GM18520 (cell line): Measurements from ENCODE around the gene SERPIND1.
"Not testable (repeated sequence)": the region's sequence is repeated elsewhere in the genome, so short reads cannot be mapped to it uniquely, and the experiment has no call there.

Experiments used
- ATAC-seq: cut with Tn5 transposase; IDR thresholded peaks from one replicate; pipeline ENCODE4 v1.9.1; 2021; ENCODE audit not compliant: unreplicated experiment

The SERPIND1 gene

DNA sequence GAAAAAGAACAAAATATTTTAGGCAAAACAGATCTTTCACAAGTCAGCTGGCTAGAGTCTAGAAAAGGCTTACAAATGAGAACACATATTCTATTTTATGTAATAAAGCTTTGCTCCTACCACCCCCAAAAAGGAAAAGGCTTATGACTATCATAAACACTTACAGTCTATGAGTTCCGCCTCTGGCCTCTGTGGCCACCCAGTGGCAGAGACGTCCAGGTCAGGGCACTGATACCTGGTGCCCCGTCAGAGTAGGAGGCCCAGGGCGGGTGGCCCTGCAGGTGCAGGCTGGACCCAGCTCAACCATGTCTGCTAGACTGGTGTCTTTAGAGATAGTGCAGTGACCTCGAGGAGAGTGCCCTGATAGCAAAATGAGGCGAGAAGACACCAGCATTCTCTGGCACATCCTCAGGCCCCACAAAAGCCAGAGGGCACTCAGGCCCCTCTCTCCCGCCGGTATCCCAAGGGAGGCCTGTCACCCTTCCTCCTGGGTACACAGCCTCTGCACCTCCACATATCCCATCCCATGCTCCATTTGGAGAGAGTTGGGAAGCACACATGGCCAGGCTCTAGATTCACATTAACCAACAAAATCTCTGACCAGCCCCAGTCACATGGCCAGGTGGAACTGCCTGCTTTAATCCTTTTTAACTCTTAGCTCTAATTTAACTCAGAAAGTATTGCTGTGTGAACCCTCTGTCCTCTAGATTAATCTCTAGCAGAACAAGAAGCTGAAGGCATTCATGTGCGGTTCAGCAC is 27.3 kb upstream of the SERPIND1 start:
- ATAC-seq: no peak

- no peak for ATAC-seq
Measured at GRCh38 chr22:20747223-20747622, 26.7 kb upstream of the SERPIND1 start.

DNA sequence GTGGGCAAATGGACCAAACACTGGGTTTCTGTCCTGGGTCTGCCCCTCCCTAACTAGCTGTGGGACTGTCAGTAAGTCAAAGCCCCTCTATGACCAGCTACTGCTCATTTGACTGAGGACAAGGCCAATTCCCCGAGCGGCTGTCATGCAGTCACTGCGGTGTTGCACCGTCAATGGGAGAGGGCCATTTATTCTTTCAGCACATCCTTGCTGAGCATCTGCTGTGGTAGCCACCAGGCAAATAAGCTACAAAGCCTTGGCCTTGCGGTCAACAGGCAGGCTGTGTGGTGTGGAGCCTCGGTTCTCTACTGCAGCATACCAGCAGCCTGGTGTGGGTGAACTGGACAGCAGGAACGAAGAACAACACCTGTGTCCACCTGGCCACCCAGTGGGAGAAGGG is 25.8 kb upstream of the SERPIND1 start:
- no peak for ATAC-seq

DNA sequence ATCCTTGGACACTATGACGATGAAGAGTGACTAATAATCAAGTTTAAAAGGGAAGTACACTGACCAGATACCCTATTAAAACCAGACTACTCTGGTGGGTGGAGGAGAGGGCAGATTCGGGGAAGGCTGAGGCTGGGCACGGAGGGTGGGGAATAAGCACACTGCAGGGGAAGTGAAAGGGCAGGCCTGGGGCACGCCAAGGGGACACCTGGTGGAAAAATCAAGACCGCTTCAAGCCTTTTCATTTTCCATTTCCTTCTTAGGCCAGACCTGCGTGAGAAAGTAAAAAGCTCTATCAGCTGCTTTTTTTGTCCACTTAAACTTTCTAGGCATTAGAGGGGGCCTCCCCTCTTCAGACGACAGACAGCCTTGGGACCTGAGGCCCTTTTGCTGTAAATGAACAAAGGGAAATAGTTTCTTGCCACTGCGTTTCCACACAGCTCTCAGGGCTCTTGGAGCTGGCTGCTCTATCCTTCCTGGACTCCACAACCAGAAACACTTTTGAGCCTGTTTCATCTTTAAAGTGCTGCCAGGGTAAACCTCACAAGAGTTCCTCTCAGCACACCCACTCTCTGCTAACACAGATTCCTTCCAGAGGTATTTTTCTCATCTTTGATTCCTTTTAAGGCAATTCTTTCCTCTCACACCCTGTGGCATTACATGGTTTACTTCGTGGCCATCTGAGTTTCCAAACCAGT is 25.0 kb upstream of the SERPIND1 start:
- peak; percentile 51 for ATAC-seq

- no peak for ATAC-seq
Measured at GRCh38 chr22:20749453-20749852, 24.5 kb upstream of the SERPIND1 start.

DNA sequence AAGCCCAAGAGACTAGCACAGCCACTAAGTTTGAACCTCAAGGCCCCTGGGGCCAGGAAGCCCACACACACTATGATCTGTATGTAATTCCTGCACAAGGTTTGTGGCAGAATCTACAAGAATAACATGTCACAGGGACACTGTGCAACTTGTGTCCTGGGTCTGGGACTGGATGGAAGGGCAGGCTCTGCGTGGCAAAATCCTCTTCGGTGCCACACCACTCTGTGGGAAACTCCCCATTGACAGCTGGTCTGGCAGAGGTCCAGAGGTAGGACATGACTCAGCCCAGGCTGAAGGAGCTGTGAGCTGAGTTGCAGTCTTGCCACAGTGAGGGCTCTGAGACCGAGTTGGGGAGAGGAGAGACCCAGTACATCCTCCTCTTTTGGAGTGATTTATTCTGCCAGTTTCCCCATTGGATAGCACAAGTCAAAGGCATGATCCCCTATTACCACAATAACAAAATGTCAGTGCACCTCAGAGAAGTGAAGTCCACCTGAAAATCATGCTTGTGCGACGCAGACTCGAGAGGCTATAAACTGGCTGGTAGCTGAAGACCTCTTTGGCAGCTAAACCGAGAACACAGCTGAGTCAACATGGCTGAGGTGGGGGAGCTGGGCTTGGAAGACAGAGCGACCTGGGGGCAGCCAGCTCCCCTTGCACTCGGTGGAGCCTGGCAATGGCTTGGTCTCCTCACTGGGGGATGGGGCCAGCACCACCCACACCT is 23.3 kb upstream of the SERPIND1 start:
- ATAC-seq: peak; percentile 59

GRCh38 chr22:20751185-20751851 is 22.6 kb upstream of the SERPIND1 start:
- no peak for ATAC-seq

DNA sequence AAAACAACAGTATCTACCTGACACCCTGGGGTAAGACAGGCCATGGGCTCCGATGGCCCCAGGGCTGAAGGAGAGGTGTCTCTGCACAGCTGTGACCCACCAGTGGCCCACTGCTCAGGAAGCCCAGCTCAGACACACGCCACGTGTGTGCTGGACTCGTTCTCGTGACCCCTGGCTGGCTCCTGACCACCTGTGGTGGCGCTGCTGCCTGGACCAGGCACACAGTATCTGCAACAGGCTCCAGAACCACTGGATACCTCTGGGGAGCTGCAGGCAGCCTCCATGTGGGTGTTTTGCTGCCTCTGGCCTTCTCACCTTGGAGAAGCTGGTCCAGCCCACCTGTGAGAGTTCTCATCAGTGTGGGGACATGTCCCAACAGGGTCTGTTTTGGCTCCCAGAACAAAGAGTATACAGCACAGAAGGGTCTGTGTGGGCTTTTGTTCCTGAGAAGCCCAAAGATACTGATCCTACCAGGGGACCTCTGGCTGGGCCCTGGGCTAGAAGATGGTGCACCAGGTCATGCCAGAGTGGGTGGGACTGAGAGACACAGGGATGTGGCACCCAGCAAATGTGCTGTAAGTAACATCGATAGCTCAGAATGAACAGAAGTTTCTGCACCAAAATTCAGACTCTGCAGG is 21.7 kb upstream of the SERPIND1 start:
- ATAC-seq: no peak

- ATAC-seq: no peak
Measured at GRCh38 chr22:20752873-20753272, 21.0 kb upstream of the SERPIND1 start.

- no peak for ATAC-seq
Measured at GRCh38 chr22:20756846-20757245, 17.1 kb upstream of the SERPIND1 start.

DNA sequence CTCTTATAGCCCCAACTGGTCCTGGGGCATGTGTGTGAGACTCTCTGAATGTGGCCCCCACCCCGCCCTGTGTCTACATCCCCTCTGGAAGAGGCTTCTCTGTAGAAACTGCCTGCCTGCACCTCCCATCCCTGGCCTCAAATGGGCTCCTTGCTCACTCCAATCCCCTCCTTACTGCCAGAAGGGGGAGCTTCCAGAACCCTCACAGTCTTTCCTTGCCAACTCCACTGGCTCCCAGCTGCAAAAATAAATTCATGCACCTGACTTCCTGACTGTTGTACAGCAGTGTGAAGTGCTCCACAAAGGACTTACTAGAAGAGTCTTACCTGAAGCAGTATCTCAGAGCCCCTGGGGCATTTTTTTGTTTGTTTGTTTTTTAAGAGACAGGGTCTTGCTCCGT is 15.2 kb upstream of the SERPIND1 start:
- ATAC-seq: no peak

GRCh38 chr22:20760084-20760483 is 13.8 kb upstream of the SERPIND1 start:
- no peak for ATAC-seq

- ATAC-seq: no peak
Measured at GRCh38 chr22:20761536-20761935, 12.4 kb upstream of the SERPIND1 start.

- no peak for ATAC-seq
Measured at GRCh38 chr22:20762233-20762796, 11.6 kb upstream of the SERPIND1 start.

DNA sequence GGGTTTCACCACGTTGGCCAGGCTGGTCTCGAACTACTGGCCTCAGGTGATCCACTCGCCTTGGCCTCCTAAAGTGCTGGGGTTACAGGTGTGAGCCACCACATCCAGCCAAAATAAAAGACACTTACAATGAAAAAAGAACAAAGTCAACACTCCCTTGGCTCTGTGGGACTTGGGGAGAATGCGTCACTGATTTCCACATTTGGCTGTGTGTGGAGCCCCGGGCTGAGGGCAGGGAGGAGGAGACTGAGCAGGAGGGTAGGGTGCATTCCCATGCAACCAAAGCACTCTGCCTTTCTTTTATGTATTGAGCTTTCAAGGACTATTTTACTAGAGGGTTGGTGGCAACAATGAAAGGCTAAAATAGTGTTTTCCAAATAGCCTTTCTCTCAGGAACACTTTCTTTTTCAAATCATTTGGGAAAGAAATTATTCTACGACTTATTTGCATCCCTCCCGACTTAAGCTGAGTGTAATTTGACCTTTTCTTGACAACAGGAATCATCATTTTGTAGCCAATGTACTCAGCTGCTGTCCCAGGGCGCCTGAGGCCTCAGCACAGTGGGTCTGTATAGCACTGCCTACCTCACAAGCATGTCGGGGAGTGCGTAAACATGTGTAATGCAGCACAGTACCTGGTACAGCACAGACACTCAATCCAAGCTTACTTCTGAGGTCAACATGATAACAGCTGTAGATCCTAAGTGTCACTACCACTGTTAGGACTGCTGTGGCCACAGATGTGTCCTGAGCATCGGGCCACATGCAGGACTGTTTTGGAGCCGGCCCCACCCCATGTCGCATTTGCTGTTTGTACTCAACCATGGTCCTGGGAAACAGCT is 10.1 kb upstream of the SERPIND1 start:
- ATAC-seq: no peak

- no peak for ATAC-seq
Measured at GRCh38 chr22:20764471-20764720, 9.5 kb upstream of the SERPIND1 start.

DNA sequence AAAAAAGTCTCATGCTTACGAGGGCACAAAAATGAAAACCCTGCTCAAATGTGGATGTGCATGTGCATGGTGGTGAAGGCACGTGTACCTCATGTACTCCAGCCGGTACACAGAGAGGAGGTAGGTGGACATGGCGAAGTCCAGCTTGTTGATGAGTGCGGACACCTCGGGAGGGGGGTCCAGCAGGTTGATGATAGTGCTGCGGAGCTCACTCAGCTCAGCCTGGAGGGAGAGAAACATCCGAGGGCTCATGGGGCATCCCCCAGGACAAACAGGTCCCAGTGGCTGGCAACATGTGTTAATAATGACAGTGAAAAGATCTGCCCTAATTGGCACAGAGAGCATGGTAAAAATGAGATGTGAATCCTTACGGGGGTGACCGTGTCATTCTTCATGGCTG is 9.2 kb upstream of the SERPIND1 start:
- ATAC-seq: no peak

DNA sequence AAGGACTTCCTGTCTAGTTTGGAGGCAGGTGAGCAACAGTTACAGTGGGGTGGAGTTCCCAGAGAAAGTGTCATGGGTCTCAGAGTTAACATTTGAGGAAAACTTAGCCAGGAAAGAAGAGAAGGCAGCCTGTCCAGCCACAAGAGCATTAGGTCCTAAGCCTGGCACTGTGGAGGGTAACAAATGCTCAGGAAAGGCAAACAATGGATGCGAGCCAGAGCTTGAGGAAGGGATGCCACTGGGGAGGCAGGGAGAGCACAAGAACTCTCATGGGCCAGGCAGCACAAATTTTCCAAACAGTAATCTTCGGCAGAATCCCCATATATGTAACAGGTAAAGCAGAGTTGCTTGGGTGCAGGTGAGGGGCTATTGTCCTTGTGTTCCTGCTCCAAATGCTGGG is 8.0 kb upstream of the SERPIND1 start:
- ATAC-seq: no peak

- no peak for ATAC-seq
Measured at GRCh38 chr22:20766530-20766929, 7.4 kb upstream of the SERPIND1 start.

GRCh38 chr22:20769496-20769826 is 4.5 kb upstream of the SERPIND1 start:
- not testable (repeated sequence) for ATAC-seq
